Activated T-cell treated with anti-CD3 and anti-CD28 coated beads for 48 hours (primary cell): ENCODE results near the gene RHBDL2.
"Not testable (repeated sequence)": the region's sequence is repeated elsewhere in the genome, so short reads cannot be mapped to it uniquely, and the experiment has no call there.

Experiments
- DNase-seq: peaks from one replicate; pipeline ENCODE4 v3.0.0-alpha.2; 2020; ENCODE audit warnings: low read depth

Gene RHBDL2

DNA sequence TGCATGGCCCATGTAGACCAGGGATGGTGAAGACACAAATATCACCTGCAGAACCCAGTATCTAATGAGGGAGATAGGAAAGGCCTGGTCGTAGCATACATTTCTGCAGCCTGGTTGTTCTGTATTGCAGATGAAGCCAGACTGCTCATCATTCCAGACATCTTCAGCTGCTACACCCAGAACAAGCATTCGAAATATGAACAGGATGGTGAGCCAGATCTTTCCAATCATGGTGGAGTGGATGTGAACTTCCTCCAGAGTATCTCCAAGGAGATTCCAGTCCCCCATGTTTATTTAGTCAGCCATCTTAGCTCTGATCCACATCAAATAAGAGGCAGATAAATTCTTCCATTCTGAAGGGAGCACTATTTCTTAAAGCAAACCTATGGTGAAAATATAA lies 65.8 kb downstream of the RHBDL2 start:
- no peak for DNase-seq

DNA sequence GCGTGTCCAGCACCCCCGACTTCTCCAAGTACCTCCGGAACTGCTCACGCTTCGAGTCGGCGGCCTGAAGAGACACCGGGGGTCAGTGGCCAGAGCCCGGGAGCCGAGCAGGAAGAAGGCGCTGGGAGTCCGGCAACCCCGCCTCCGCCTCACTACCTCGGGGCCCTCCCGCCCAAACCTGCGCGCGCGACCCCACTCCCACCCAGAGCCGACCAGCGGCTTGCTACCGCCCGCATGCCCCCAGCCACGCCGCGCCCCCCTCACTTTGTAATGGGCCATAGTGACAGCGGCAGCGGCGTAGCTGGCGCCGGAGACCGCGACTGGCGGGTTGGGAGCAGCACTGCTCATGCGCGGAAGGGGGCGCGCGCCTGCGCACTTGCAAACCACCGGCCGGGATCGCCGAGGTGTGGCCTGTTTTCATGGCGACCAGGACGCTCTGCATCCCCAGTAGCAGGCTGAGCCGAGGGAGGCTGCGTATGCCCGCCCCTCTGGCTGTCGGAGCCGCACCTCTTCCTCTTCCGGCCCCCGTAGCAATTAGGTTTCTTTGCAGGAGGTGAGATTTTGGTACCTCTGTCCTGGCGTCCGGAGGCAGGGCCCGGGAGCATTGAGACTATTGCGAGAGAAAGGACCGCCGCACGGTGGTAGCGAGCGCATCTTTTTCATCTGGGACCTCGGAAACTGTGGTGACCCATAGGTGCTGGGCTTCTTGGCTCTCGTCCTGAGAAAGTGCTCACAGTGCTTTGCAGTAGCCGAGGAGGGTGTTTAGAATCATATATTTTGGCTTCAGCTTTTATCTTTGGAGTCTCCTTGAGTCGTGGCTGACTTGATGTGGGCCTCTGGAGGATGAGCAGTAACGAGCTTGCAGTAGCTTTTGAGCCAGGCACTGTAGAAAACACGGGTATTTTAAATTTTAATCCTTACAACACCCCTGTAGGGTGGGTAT lies 68.3 kb downstream of the RHBDL2 start, which contains the start of gene MYCBP:
Gene MYCBP (minus strand): TSS at position 322 of the 943 bp plus-strand sequence. CDS start 43 bp downstream, at position 279.
- DNase-seq: peak; percentile 97

DNA sequence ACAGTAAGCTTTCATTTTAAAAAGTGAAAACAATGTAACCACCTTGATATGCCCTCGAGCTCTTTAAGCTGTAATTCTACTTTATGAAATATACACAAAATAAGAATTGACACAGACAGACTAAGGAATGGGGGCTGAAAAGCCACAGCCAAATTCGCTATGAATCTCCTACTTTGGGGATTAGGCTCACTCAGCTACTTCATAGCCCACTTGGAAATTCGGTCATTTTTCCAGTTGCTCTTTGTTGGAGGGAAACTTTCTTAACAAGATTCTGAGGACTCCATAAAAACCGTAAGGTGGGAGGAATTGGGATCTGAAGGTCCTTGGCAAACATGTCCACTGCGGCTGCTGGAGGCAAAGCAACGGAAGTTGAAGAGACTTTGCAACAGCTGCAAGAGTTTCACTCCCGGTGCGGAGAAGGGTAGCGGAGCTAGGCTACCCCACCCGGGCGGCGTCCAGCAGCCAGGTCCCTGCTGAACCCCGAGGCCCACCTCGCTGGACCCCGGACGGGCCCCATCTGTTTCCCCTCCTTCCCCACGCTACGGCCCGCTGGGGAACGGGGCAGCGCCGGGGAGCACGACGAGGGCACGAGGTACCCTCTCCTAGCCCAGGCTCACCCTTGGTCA lies 69.1 kb downstream of the RHBDL2 start:
- peak; percentile 22 for DNase-seq

DNA sequence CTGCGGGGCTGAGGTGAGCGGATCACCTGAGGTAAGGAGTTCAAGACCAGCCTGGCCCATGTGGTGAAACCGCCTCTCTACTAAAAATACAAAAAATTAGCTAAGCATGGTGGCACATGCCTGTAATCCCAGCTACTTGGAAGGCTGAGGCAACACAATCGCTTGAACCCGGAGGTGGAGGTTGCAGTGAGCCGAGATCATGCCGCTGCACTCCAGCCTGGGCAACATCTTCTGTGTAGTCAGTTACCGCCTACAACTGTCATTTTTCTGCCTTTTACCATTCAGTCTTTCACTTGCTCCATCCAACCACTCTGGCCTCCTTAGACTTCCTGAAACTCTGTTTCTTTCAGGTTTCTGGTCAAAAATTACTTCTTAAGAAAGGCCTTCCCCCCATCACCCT lies 70.6 kb downstream of the RHBDL2 start:
- no peak for DNase-seq

DNA sequence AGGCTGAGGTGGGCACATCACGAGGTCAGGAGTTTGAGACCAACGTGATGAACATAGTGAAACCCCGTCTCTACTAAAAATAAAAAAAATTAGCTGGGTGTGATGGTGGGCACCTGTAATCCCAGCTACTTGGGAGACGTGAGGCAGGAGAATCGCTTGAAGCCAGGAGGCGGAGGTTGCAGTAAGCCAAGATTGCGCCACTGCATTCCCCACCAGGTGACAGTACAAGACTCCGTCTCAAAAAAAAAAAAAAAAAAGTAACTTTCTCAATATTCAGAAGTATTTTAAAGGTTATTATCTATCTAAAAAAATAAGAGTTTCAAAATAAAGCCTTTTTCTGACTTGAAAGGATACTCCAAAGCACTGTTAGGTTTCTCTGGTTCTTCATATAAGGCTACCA lies 74.4 kb downstream of the RHBDL2 start:
- DNase-seq: no peak

DNA sequence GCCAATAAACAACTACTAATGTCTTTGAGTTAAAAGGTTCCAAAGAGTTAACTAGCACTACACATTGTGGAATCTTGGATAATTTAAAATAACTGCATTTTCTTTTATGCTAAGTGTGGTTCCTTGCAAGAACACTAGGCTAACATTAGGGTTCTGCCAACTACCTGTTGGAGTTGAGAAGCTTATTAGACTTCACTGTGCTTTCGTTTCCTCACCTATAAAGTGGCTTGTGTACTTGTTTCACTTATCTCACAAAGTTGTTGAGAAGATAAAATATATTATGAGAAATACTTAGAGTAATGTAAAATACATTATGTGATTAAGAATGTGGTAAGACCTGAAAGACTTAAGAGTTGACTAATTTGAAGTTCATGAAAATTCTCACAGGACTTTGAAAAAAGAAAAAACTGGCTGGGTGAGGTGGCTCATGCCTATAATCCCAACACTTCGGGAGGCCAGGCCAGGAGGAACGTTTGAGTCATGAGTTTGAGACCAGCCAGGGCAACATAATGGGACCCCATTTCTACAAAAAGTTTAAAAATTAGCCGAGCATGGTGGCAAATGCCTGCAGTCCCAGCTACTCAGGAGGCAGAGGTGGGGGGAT lies 76.4 kb downstream of the RHBDL2 start:
- DNase-seq: no peak

DNA sequence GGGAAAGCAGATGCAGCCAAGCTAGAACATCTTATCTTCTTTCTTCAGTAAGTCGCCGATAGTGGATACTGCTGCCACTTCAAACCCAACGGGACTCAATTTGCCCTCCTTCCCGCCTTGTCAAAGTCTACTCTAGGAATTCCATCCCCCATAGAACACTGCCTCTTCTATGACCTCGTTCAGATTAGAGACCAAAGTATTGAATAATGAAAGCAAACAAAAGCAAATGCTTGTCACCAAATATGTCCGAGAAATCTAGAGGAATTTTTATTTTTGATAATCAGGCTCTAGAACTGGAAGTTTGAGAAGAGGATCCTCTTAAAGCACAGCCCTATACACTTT lies 81.2 kb downstream of the RHBDL2 start:
- DNase-seq: no peak

DNA sequence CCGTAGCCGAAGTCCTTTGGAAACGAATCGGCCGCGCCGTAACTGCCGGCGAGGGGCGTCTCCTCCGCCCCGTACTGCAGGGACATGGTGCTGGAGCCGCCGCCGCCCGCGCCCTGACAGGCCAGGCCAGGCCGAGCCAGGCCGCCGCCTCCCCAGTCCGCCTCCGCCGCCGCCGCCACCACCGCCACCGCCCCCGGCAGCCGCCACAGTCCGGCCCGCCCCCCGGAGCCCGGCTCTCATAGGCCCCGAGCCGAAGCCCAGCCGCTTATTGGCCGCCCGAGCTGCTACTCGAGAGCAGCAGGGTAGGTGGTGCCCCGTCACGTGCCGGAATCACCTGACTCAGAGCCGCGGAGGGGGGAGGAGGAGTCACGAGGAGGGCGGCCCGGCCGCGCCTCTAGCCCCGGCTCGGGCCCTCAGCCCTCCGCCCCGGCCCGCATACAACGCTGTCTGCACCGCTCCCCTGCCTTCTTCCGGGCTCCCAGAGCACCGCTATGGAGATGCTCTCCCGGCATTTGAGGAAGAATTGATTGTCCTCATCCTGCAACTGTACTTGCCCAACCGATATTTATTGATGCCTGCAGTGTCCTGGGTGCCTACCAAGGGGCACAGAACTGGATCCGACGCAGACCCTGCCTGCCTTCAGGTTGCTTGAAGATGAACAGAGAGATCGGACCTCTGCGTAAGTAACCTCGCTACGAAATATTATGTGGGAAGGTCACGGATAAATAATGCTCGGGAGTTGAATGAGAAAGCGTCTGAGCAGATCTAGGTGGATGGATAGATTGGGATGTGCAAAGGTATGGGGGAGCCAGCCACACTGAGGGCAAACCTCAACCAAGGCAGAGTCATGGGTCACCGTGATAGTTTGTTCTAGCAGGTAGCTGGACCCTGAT lies 81.8 kb downstream of the RHBDL2 start, which contains the start of gene RRAGC:
Gene RRAGC (minus strand): TSS at position 212 of the 893 bp plus-strand sequence. CDS start 126 bp downstream, at position 86.
- peak; percentile 97 for DNase-seq

DNA sequence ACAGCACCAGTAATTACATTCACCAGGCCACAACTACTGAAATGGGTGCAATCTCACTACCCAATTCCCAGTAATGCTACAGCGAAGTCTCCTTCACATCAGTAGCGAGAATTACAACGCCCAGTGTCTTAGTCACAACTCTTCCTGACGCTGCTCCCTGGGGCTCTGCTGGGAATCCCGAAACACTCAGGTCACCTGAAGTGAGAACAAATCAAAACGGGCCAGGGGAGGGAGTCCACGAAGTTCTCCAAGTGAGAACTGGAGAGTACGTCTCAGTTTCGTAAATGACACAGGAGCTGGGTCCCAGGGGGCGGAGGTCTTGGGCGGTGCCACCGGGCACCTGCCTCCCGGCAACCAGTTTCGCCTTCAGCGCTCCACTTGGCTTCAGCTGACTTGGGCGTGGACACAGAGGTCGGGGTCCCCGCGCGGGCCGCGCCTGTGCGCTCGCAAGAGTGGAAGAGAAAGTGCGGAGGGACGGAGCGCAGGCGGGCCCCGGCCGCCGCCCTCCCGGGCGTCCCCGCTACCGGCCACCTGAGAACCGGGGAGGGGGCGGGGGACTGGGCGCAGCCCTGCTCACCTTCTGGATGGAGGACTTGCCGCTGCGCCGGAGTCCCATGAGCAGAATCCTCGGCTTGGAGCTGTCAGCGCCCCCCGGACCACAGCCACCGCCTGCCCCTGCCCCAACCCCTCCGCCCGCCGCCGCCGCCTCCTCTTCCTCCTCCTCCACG lies 82.6 kb downstream of the RHBDL2 start:
- DNase-seq: peak; percentile 52

DNA sequence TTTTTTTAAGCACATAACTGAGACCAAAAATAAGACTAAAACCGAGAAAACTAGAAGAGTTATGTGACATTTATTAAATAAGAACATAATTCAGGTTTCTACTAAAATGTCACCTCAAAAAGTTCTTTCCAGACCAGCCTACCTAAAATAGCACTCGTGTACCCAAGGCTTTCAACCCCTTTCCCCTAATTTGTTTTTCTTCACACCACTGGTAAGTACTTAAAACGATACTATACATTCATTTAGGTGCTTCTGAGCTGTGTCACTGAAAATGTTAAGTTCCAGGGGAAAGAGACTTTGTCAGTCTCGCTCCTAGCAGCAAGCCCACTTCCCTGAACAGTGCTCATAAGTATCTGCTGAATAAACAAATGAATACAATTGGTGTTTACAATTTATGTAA lies 88.8 kb downstream of the RHBDL2 start:
- no peak for DNase-seq

DNA sequence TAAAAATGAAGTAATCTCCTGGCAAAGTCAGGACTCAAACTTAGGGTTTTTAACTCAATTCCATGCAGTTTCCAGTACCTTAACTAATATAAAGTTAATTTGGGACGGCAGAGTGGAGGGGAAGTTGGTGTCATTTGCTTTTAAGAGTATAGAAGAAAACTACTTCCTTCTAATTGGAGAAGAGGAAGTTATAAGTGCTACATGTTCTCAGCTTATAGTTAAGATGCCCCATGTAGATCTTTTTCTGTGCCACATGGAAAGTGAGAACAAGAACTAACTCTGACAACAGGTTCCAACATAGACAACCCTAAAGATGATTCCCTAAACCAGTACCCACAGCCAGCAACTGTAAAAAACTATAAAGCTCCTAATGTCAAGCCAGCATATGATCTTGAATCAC lies 93.6 kb downstream of the RHBDL2 start:
- DNase-seq: no peak

DNA sequence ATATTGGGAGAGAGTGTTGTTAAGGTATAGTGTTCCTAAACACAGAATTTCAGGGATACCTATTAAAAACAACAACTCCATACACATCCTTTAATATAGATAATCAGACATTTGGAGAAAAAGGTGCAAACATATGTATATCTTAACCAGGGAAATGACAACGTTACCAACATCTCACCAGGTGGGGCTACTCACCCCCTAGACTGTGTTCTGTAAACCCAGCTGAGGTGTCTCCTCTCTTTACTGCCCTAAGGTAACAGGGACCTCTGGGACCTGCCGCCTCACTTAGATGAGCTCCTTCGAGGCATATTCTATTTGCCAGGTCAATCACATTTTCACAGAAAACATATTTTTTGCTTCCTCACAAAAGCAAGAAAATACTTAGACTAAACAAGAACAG lies 95.4 kb downstream of the RHBDL2 start:
- no peak for DNase-seq

DNA sequence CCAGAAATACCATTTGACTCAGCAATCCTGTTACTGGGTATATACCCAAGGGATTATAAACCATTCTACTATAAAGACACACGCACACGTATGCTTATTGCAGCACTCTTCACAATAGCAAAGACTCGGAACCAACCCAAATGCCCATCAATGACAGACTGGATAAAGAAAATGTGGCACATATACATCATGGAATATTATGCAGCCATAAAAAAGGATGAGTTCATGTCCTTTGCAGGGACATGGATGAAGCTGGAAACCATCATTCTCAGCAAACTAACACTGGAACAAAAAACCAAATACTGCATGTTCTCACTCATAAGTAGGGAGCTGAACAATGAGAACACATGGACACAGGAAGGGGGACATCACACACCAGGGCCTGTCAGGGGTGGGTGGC lies 96.5 kb downstream of the RHBDL2 start:
- not testable (repeated sequence) for DNase-seq

DNA sequence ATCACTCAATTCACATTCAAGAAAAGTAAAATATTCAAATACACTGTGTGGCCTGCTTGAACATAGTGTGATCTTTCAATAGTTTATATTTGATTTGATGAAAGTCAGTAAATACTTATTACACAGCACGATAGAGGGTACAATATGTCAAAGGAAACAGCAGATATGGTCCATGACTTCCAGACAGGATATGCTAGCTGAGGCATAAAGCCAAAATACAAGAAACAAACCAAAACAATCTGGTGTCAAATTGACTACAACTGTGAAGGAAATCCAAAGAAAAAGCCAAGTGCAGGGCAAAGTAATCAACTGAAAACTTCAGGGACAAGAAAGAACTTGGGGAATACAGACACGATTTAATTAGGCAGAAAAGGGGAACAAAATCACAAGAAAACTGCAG lies 101.3 kb downstream of the RHBDL2 start:
- DNase-seq: no peak

DNA sequence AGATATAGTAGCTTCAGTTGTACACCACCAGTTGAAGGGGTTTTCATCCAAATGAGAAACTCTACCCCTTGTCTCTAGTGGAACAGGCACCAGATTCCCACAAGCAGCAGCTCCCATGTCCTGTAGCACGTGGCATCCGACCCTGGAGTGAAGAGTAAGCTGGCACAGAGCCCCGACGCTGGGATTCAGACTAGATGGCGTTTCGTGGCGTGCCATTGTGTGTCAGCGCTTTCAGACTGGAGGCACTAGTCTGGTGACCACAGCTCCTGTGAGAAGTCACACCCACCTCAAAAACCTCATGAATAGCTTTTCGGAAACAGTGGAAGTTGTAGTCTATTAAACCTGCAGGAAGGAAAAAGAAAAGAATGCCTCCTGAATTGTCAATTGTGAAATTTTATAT lies 102.3 kb downstream of the RHBDL2 start:
- no peak for DNase-seq

DNA sequence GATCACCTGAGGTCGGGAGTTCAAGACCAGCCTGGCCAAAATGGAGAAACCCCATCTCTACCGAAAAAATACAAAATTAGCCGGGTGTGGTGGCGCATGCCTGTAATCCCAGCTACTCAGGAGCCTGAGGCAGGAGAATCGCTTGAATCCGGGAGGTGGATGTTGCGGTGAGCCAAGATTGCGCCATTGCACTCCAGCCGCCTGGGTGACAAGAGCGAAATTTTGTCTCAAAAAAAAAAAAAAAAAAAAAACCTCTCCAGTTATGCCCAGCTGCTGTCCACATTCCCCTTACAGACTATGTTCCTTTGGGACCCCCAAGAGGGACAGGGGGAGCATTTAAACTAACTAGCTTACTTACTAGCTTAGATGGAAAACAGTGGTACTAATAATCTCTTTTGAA lies 105.3 kb downstream of the RHBDL2 start:
- DNase-seq: not testable (repeated sequence)
